GM18526 (cell line): ENCODE results near the gene FBLN1.

Source experiments
- POLR2A ChIP-seq: IDR thresholded peaks from 3 replicates; pipeline ENCODE4 v1.6.1; 2011; ENCODE audit not compliant: insufficient read length; ENCODE audit errors: extremely low read depth

Gene FBLN1

GRCh38 chr22:45563362-45564040 is 60.8 kb downstream of the FBLN1 start:
- no peak for TF ChIP-seq POLR2A

GRCh38 chr22:45564349-45565030 is 61.8 kb downstream of the FBLN1 start:
- TF ChIP-seq POLR2A, result no peak

- TF ChIP-seq POLR2A, result no peak
Measured at GRCh38 chr22:45565171-45565570, 62.5 kb downstream of the FBLN1 start.

- no peak for TF ChIP-seq POLR2A
Measured at GRCh38 chr22:45565973-45566372, 63.3 kb downstream of the FBLN1 start.

GRCh38 chr22:45568213-45568612 is 65.5 kb downstream of the FBLN1 start:
- TF ChIP-seq POLR2A, result no peak

- TF ChIP-seq POLR2A, result no peak
Measured at GRCh38 chr22:45571089-45571488, 68.4 kb downstream of the FBLN1 start.

- TF ChIP-seq POLR2A, result no peak
Measured at GRCh38 chr22:45572444-45572843, 69.8 kb downstream of the FBLN1 start.

GRCh38 chr22:45574069-45574703 is 71.5 kb downstream of the FBLN1 start:
- TF ChIP-seq POLR2A, result no peak

- no peak for TF ChIP-seq POLR2A
Measured at GRCh38 chr22:45575173-45575572, 72.5 kb downstream of the FBLN1 start.

- no peak for TF ChIP-seq POLR2A
Measured at GRCh38 chr22:45575607-45576272, 73.1 kb downstream of the FBLN1 start.

GRCh38 chr22:45576273-45576625 is 73.6 kb downstream of the FBLN1 start:
- no peak for TF ChIP-seq POLR2A

GRCh38 chr22:45576730-45577464 is 74.2 kb downstream of the FBLN1 start:
- no peak for TF ChIP-seq POLR2A

- TF ChIP-seq POLR2A, result no peak
Measured at GRCh38 chr22:45577746-45578523, 75.3 kb downstream of the FBLN1 start.

GRCh38 chr22:45578524-45579147 is 76.0 kb downstream of the FBLN1 start:
- TF ChIP-seq POLR2A, result no peak
